Thyroid gland (tissue), 4 donors: ENCODE data around the gene FBXO9. TPM values are rescaled to one million over a fixed set of nuclear protein-coding genes. Genes with fewer than 3 reads are reported as not detected.
"Not testable (repeated sequence)": the region's sequence is repeated elsewhere in the genome, so short reads cannot be mapped to it uniquely, and the experiment has no call there.

Experiments
- DNase-seq, 2 donors: peaks; one replicate each; pipeline ENCODE4 v3.0.0-alpha.2; 2019
- H3K27ac ChIP-seq, 3 donors: fragments of 200-600 bp; sonication (generic); 1 replicate in 2 of 3; 2 replicates in 1 of 3; pipeline ENCODE4 v1.5.1; 2016 to 2019; ENCODE audit warnings: mild to moderate bottlenecking in 1 of 3, moderate library complexity in 1 of 3
- H3K27me3 ChIP-seq: fragments of 200-600 bp; sonication (generic); one replicate; pipeline ENCODE4 v1.5.1; 2019
- H3K36me3 ChIP-seq, 2 donors: fragments of 200-600 bp; sonication (generic); one replicate each; pipeline ENCODE4 v1.5.1; 2016 to 2019
- H3K4me1 ChIP-seq, 2 donors: fragments of 200-600 bp; sonication (generic); one replicate each; pipeline ENCODE4 v1.5.1; 2017 to 2019
- H3K4me3 ChIP-seq, 3 donors: fragments of 200-600 bp; sonication (generic); replicated peaks in 1 of 3; 1 replicate in 2 of 3; 2 replicates in 1 of 3; pipeline ENCODE4 v1.5.1; 2016; ENCODE audit warnings: mild to moderate bottlenecking in 1 of 3
- H3K9me3 ChIP-seq: fragments of 200-600 bp; sonication (generic); one replicate; pipeline ENCODE4 v1.5.1; 2017
- CTCF ChIP-seq, 6 experiments: fragments of 200-600 bp in 3 of 6; fragments of 450-650 bp in 3 of 6; sonication (generic) in 3 of 6; IDR thresholded peaks; one replicate each; pipeline ENCODE4 v1.5.1; 2016 to 2019; ENCODE audit warnings: antibody characterized with exemption in 6 of 6, mild to moderate bottlenecking in 2 of 6, inconsistent platforms in 1 of 6, moderate library complexity in 1 of 6
- POLR2A ChIP-seq, 2 donors: fragments of 450-650 bp; IDR thresholded peaks; one replicate each; pipeline ENCODE4 v1.6.1; 2017; ENCODE audit warnings: antibody characterized with exemption in 2 of 2, mild to moderate bottlenecking in 2 of 2, moderate library complexity in 1 of 2
- WGBS, 2 donors: methylation state at CpG; one replicate each; pipeline ENCODE4 v1.1.5; 2017; 5-methylcytosine and 5-hydroxymethylcytosine counted together
- intact Hi-C: fragments of 100-400 bp; cut with DNase I; formaldehyde crosslinking; loops from one replicate; pipeline ENCODE4 v1.15.1; 2023
- total RNA-seq, 4 donors: library from RNA; depleted of rRNA; stranded (reverse); fragments of >200 nt; gene quantifications; one replicate each; pipeline ENCODE4 v1.2.3, GENCODE V29; 2016

FBXO9 gene
- total RNA-seq, 4 donors from 2014 or later, result 62.1 to 77.4 (median 76.4) TPM

- no peak for DNase-seq
- intact Hi-C loops, result no loop called here
- Histone ChIP-seq H3K36me3 (no peaks in the 10 kb centered on the region), H3K4me1 (peaks cover 10 to 29% of the 10 kb centered on the region in 2 donors), H3K27me3 (no peaks in the 10 kb centered on the region), H3K4me3 (no peak overlapping the region), H3K9me3 (no peaks in the 10 kb centered on the region), H3K27ac (no peak overlapping the region)
- TF ChIP-seq POLR2A (IDR thresholded peaks at IDR 0.05), result no peak
- no peak for TF ChIP-seq CTCF (IDR thresholded peaks at IDR 0.05)
- WGBS, 2 donors, result 53 to 55% methylated on average over 3 of the region's 3 CpGs
Measured at GRCh38 chr6:53059648-53060589, 5.3 kb upstream of the FBXO9 start.

GRCh38 chr6:53062169-53062539 lies 3.0 kb upstream of the FBXO9 start:
- Histone ChIP-seq H3K27ac (peak overlapping the region; percentile 86 to 94 (median 88)), H3K4me3 (peak overlapping the region in 2 of 3 donors; percentile 29 to 80), H3K36me3 (no peaks in the 10 kb centered on the region), H3K9me3 (no peaks in the 10 kb centered on the region), H3K27me3 (no peaks in the 10 kb centered on the region), H3K4me1 (peaks cover 19 to 38% of the 10 kb centered on the region in 2 donors)
- DNase-seq, result no peak
- TF ChIP-seq POLR2A (IDR thresholded peaks at IDR 0.05) (no peak), CTCF (IDR thresholded peaks at IDR 0.05) (no peak)
- intact Hi-C loops, result no loop called here
- 16 to 20% methylated on average over 5 of the region's 5 CpGs for WGBS, 2 donors

GRCh38 chr6:53064255-53064654 lies 949 bp upstream of the FBXO9 start:
- intact Hi-C loops, H3K36me3 ChIP-seq, H3K27me3 ChIP-seq, H3K9me3 ChIP-seq, H3K4me3 ChIP-seq, H3K27ac ChIP-seq: not testable (repeated sequence)
- peaks cover 17 to 39% of the 10 kb centered on the region in 2 donors for H3K4me1 ChIP-seq
- WGBS, 2 donors, result 70 to 72% methylated on average over 16 of the region's 16 CpGs
- peak in 1 of 2 donors; percentile 20 for DNase-seq

- DNase-seq, result peak; percentile 98 to 99
- H3K4me1 ChIP-seq, result peaks cover 12 to 33% of the 10 kb centered on the region in 2 donors
- intact Hi-C loops, result no loop called here
- no peaks in the 10 kb centered on the region for H3K9me3 ChIP-seq
- no peaks in the 10 kb centered on the region for H3K36me3 ChIP-seq
- H3K27me3 ChIP-seq, result no peaks in the 10 kb centered on the region
- WGBS, 2 donors, result 0% methylated on average over 24 to 26 of the region's 26 CpGs
- TF ChIP-seq POLR2A (IDR thresholded peaks at IDR 0.05), result peak in 1 of 2 donors; percentile 53
- peak in 3 of 6 experiments; percentile 10 to 34 (median 27) for TF ChIP-seq CTCF (IDR thresholded peaks at IDR 0.05)
- H3K4me3 ChIP-seq, result peak overlapping the region; percentile 56 to 96 (median 93)
- peak overlapping the region; percentile 81 to 97 (median 96) for H3K27ac ChIP-seq
Measured at GRCh38 chr6:53064726-53065265, 408 bp upstream of the FBXO9 start.

- 1 to 3% methylated on average over 13 to 18 of the region's 19 CpGs for WGBS, 2 donors
- peak; percentile 62 to 63 for DNase-seq
- TF ChIP-seq CTCF (IDR thresholded peaks at IDR 0.05) (peak in 1 of 6 experiments; percentile 8), POLR2A (IDR thresholded peaks at IDR 0.05) (peak in 1 of 2 donors; percentile 39)
- Histone ChIP-seq H3K27me3 (no peaks in the 10 kb centered on the region), H3K4me3 (peak overlapping the region; percentile 56 to 96 (median 93)), H3K27ac (peak overlapping the region; percentile 81 to 97 (median 96)), H3K36me3 (no peaks in the 10 kb centered on the region), H3K4me1 (peaks cover 9 to 27% of the 10 kb centered on the region in 2 donors), H3K9me3 (no peaks in the 10 kb centered on the region)
- intact Hi-C loops, result no loop called here
Measured at GRCh38 chr6:53066077-53066417, 843 bp downstream of the FBXO9 start.
